Stimulated activated CD4-positive, alpha-beta T cell treated with anti-CD3 and anti-CD28 coated beads, Interleukin-12 subunit alpha, Interleukin-12 subunit beta, amount 100 ng/mL, for 24 hours (primary cell): ENCODE data around the gene ULK1.

ENCODE experiments used
- DNase-seq, 2 experiments: peaks; one replicate each; pipeline ENCODE4 v3.0.0-alpha.2; 2020; ENCODE audit warnings: low read depth in 2 of 2

The ULK1 gene

DNA sequence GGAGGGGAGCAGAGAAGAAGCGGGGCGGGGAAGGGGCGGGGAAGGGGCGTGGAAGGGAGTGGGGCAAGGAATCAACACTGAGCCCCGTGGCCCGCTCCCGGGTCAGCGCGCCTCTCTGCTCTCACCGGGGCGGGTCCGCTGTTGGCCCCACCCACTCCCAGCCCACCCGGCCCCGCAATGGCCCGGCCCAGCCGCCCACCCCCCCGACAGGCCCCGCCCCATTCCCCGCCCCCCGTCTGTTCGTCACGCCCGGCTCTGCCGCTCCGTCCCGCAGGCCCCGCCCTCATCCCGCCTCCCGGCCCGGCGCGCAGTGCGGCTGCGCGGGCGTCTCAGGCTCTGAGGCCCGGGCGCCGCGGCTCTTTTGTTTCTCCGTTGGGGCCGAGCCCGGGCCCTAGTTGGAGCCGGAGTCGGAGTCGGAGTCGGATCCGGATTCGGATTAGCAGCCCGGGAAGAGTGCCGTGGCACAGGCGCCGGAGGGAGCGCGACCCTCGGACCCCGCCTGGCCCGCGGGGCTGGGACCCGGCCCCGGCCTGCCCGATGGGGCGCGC lies at the start of gene ULK1:
Gene ULK1, plus strand, starts transcription at position 310 of the 548 bp plus-strand sequence. CDS start 380 bp downstream, outside the sequence.
- peak; percentile 86 to 89 for DNase-seq

DNA sequence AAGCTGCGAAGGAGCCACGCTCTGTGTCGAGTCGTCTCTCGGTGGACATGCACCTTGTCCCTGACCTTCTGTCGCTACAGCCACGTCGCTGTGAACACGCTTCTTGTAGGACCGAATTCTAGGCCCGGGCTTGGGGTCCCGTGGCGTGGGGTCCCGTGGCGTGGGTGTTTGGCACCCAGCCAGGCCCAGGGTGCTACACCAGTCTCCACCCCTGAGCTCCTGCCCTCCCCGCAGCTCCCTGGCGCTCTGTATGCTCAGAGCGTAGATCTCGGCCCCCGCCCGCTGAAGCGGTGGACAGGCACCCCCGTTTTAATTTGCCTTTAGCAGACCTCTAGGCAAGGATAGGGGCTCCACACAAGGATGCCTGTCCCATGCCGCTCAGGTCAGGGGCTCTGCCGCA lies 49.8 kb upstream of the ULK1 start:
- no peak for DNase-seq

DNA sequence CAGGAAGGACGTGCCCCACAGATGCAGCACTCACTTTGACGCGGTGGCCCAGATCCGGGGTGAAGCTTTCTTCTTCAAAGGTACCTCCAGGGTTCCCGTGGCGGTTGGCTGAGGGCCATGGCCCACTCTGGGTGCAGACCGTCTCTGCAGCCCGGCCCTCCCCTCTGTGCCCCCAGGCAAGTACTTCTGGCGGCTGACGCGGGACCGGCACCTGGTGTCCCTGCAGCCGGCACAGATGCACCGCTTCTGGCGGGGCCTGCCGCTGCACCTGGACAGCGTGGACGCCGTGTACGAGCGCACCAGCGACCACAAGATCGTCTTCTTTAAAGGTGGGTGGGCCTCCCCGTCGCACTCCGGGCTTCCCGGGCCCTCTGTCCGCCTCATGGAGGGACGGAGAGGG lies 49.3 kb upstream of the ULK1 start:
- no peak for DNase-seq

DNA sequence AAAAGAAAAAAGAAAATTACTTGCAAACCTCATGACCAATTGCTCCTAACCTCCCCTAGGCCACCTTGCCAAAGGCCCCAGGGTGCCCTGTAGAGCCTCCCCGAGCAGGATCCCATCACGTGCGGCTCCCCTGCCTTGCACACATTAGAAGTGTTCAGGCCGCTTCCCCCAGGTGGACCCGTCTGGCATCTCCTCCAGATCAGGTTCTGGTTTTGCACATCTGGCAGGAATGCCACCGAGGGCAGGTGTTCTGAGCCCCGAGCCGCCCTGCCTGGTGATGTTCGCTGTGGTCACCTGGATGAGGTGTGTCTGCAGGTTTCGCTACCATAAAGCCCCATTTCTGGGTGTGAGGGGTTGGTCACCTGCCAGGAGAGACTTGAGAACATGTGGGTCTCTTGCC lies 47.0 kb upstream of the ULK1 start:
- no peak for DNase-seq

DNA sequence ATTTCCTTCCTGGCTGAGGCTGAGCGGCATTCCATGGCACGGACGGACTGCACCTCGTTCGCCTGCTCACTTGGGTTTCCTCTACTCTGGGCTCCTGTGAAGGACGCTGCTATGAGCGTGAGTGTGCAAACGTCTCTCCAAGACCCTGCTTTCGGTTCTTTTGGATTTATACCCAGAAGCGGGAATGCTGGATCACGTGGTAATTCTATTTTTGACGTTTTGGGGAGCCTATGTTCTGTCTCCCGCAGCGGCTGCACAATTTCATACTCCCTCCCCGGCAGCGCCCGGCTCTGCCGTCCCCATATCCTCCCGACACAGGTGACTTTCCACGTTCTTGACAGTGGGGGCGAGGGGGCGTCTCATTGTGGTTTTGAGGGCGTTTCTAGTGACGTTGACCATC lies 45.7 kb upstream of the ULK1 start:
- DNase-seq: no peak

DNA sequence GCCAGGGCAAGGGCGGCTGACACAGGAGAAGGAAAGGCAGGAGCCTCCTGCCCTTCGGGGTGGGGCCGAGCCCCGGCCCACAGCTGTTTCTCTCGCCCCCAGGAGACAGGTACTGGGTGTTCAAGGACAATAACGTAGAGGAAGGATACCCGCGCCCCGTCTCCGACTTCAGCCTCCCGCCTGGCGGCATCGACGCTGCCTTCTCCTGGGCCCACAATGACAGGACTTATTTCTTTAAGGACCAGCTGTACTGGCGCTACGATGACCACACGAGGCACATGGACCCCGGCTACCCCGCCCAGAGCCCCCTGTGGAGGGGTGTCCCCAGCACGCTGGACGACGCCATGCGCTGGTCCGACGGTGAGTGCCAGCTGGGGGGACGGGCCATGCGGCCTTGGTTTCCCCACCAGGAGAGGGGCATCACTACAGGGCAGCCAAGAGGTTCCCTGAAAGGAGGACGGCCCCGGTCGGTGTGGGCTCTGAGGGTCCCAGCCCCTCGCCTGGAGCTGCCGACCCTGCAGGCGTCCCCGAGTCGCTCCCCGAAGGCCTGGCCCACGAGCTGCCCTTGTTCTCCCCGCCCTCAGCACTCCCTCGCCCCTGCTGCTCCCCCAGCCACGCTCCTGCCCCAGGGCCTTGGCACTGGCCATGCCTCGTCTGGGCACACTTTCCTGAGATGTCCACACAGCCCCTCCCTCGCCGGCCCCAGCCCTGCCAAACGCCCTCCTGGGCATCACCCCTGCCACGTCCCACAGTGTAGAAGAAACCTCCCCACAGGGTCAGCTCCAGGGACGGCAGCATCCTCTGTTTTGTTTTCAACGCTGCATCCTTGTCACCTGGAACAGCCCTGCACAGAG lies 44.5 kb upstream of the ULK1 start:
- DNase-seq: no peak

DNA sequence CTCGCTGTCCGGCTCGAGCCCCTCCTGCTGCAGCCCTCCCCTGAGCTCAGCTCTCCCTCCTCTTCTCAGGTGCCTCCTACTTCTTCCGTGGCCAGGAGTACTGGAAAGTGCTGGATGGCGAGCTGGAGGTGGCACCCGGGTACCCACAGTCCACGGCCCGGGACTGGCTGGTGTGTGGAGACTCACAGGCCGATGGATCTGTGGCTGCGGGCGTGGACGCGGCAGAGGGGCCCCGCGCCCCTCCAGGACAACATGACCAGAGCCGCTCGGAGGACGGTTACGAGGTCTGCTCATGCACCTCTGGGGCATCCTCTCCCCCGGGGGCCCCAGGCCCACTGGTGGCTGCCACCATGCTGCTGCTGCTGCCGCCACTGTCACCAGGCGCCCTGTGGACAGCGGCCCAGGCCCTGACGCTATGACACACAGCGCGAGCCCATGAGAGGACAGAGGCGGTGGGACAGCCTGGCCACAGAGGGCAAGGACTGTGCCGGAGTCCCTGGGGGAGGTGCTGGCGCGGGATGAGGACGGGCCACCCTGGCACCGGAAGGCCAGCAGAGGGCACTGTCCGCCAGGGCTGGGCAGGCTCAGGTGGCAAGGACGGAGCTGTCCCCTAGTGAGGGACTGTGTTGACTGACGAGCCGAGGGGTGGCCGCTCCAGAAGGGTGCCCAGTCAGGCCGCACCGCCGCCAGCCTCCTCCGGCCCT lies 43.4 kb upstream of the ULK1 start:
- DNase-seq: no peak

DNA sequence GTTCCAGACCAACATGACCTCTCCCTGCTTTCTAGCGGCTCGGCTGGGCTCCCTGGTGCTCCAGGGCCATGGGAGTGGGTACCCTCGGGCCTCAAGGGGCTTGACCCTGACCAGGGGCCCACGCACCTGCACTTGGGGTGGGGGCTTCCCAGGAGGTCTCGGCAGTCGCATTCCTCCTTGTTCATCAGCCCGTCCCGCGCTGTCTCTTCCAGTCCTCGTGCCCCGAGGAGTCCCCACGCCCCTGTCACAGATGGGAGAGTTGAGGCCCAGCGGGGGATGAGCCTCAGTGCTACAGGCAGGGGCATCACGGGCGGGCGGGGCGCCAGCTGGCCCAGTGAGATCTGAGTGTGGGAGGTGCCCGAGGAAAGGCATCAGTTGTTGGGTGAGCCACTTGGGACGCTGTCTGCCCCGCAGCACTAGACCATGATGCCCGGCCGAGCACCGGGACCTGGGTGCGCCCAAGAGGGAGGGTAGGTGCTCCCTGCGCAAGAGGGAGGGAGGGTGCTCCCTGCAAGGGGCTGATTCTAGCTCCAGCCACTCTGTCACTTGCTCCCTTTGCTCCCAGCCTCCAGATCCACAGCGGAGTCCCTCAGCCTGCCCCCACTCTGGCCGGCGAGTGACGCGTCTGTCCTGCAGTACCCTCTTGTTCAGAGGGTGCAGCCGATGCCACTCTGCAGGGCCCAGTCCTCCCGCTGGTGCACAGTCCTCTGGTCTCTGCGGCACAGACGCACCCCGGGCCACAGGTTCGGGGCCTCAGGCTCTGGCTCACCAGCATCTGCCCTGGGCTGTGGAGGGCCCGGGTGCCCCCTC lies 42.5 kb upstream of the ULK1 start:
- DNase-seq: no peak

DNA sequence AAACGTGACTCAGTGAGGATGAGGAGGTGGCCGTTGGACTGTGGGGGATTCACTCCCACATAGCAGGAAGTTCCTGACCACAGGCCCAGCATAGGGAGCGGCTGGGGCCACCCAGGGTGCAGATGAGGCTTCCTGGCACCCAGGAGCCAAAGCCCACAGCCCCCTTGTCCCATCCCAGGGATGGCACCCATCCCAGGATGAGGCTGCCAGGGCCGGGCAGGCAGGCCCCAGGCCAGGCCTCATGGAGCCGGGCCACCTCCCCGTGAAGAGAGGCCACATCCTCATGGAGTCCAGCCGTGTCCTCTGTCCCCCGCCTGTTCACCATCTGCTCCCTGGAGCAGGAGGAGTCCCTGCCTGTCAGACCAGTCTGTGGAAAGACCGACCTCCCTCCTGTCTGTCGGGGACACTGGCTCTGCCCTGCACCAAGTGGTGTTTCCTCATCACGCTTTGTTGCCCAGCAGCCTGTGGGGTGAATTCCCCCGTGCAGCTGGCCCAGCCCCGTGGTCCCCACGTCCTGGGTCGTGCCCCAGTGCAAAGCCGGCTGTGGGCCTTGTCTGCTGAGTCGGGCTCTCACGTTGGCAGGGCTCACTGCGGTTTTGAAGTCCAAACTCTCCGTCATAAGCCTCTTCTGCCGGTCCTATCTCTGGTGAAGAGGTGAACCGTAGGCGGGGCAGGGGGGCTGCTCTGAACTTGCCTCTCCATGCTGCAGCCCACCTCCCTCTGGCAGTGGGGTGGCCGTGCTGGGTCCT lies 41.7 kb upstream of the ULK1 start:
- no peak for DNase-seq

DNA sequence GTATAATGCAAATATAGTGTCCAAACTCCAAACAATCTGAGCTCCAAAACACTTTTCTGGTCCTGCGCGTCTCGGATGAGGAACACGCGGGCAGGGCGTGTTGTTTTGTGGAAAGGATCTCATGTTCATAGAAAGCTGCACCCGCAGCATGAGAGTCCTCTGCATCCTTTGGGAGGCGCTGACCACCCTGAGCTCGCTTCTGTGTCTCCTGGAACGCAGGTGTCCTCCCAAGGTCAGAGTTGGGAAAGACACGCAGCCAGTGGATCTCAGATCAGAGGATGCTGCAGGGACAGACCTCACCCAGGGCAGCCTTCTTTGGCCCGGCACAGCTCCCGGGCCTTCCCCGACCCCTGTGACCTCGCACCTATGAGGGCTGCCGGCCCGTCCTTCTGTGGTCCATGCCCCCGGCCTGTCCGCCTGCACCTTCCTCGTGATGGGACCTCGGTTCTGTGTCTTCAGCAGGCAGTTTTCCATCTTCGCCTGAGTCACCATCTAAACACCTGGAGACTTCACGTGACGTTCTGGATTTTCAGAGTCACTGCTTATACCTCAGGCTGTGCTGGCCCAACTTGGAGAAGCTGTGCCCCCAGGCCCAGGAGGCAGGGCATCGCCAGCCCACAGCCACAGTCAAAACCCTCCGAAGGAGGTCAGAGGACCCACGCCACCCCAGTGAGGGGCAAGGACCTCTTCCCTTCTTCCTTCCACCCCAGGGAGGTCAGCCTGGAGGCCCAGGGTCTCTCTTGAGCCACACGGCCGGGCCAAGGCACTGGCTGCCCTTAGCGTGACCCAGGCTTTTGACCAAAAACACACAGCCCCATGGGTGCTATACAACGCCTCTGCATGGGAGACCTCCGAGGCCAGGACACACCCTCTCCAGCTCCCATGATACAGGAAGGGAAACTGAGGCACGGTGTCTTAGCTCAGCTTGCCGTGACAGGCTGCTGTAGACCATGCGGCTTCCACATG lies 40.3 kb upstream of the ULK1 start:
- DNase-seq: no peak

DNA sequence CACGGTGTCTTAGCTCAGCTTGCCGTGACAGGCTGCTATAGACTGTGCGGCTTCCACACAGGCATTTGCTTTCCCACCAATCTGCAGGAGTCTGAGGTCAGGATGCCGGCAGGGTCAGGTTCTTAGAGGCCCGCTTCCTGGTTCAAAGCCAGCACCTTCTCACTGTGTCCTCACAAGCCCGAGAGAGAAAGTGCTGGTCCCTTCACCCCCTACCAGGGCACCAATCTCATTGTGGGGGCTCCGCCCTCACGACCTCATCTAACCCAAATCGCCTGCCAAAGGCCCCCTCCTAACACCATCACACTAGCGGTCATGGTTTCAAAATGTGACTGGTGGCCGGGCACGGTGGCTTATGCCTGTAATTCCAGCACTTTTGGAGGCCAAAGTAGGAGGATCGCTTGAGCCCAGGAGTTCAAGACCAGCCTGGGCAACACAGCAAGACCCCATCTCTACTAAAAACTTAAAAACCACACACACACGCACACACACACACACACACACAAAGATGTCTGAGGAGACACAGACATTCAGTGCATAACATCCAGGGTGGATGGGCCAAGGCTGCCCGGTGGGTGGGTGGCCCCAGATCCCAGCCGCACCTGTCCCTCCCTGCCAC lies 39.5 kb upstream of the ULK1 start:
- no peak for DNase-seq

DNA sequence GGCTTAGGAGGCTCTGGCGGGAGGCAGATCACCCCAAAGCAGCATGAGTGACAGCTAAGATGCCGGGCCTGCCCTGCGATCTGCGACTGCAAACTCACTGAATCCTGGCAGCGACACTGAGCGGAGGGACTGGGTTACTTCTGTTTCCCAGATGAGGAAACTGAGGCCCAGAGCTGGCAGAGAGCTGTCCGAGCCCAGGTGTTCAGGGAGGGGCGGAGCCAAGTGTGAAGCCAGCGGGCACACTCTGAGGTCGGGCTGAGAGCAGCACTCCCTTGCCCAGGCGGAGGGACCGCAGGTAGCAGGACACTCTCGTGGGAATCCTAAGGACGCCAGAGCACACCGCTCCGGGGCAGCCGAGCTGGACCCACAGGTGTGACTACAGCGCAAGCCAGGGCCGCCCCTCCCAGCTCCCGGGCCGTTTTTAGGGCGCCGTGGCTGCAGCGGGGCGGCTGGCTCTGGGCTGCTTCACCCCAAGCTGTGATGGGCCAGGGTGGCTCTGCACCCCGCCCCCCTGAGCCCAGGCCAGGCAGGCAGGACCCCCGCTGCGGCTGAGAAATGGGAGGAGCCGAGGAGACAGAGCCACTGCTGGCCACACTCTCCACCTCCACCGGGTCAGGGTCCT lies 38.8 kb upstream of the ULK1 start:
- no peak for DNase-seq

DNA sequence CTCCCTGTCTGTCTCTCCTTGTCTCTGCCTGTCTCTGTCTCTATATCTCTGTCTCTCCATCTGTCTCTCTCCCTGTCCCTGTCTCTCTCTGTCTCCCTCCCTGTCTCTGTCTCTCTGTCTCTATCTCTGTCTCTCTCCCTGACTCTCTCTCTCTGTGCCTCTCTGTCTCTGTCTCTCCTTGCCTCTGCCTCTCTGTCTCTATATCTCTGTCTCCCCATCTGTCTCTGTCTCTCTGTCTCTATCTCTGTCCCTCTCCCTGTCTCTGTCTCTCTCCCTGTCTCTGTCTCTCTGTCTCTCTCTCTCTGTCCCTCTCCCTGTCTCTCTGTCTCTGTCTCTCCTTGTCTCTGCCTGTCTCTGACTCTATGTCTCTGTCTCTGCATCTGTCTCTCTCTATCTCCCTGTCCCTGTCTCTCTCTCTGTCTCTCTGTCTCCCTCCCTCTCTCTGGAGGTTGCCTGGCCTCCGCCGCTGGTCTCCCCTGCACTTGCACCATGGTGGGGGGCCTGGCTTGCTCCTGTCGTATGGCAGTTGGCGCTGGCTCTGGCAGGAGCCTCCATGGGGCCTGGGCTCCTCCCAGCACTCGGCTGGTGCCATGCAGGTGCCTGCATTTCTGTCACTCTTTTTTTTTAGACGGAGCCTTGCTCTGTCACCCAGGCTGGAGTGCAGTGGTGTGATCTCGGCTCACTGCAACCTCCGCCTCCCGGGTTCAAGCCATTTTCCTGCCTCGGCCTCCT lies 37.9 kb upstream of the ULK1 start:
- DNase-seq: no peak

DNA sequence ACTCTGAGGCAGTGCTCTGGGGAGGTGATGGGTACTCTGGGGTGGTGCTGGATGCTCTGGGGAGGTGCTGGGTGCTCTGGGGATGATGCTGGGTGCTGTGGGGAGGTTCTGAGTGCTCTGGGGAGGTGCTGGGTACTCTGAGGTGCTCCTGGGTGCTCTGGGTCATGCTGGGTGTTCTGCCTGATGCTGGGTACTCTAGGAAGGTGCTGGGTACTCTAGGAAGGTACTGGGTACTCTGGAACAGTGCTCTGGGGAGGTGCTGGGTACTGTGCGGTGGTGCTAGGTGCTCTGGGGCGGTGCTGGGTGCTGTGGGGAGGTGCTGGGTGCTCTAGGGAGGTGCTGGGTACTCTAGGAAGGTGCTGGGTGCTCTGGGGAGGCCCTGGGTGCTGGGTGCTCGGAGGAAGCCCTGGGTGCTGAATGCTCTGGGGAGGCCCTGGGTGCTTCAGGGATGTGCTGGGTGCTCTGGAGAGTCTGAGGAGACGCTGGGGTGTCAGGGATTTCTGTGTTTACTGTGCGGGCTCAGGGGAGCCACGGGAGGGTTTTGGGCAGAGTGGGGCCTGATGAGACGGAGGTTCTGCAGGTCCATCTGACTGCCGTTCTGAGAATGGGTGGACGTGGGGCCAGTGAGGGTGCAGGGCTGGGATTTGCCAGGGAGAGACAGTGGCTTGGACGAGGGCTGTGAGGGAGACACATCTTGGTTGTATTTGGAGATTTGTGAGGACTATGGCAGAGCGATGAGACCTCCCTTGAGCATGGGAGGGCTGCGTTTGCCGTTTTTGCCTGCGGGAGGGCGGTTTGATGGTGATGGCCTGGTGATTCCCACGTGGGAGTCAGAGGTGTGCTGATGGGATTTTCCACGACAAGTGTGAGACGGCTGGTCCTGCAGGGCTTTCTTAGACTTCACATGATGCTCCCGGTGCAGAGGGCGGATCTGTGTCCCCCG lies 36.2 kb upstream of the ULK1 start:
- DNase-seq: no peak

DNA sequence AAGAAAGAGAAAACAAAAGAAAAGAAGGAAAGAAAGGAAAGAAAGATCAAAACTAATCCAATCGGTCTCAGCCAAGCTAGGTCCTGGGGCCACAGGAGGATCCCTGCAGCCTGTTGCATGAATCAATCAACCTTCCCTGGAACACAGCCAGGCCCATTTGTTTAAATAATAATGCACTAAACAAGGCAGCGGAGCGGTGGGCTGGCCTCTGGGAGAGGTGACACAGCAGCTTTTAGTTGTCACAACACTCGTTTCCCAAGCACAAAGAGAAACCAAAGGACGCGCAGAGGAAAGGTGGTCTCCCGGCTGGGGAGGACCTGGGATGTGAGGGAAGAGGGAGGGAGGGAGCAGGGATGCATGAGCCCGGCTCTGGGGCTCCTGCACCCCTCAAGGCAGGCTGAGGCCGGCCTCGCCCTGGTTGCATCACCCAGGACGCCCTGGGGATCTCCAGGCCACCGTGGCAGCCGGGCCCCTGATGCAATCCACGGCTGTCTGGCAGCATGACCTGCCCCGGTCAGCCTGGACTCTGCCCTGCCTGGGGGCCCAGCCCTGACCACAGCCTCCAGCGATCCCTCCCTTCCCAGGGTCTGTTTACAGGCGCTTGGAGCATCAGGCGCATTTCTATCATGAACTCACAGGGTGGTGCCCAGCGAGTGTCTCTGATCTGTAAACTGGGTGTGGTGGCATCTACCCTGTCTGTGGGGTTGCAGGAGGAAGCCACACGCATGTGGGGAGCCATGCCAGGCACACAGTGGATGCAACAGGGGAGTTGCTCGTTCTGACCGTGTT lies 33.8 kb upstream of the ULK1 start:
- no peak for DNase-seq

DNA sequence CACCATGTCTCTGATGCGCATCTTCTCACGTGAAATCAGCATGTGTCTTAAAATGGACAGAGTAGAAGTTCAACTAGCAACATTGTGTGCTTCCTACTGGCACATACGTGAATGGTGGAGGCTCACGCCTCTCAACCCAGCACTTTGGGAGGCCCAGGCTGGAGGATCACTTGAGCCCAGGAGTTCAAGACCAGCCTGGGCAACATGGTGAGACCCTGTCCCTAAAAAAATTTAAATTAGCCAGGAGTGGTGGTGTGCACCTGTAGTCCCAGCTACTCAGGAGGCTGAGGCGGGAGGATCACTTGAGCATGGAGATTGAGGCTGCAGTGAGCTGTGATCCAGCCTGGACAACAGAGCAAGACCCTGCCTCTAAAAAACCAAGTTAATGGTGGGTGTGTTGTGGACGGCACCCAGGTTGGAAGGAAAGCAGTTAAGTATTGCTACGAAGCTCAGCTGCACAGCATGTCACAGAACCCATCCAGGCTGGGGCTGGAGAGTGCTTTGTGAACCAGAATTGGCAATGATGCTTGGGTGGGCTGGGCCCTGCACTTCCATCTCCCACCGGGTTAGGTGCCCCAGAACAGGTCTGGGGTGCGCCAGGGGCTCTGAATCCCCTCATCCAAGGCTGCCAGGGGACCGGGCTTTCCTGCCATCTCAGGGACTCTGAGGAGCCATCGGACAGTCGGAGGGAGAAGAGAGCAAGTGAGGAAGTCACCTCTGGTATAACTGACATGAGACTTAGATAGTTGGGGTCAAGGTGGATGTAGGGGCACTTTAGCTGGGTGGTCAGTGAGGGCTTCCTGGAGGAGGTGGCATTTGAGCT lies 33.0 kb upstream of the ULK1 start:
- DNase-seq: no peak
